ENCODE data around the gene SPIB.

- TF ChIP-seq POLR2A (IDR thresholded peaks at IDR 0.05), result no peak
- no peak for TF ChIP-seq POLR2AphosphoS5 (IDR thresholded peaks at IDR 0.05)
Observed at GRCh38 chr19:50428772-50429463, 10.2 kb downstream of the SPIB start.
